ENCODE results near the gene CCNI. TPM values are rescaled to one million over a fixed set of nuclear protein-coding genes. Genes with fewer than 3 reads are reported as not detected.
"Not testable (repeated sequence)": the region's sequence is repeated elsewhere in the genome, so short reads cannot be mapped to it uniquely, and the experiment has no call there.

The CCNI gene
- total RNA-seq, 1 donor from 2014 or later, result 206 TPM

- no peak for DNase-seq (ENCODE audit: extremely low spot score in 2 of 2)
- no peaks in the 10 kb centered on the region for H3K9me3 ChIP-seq
- intact Hi-C loops (cut with DNase I), result no loop called here
- no peaks in the 10 kb centered on the region for H3K27me3 ChIP-seq
- TF ChIP-seq, protein P1, sequence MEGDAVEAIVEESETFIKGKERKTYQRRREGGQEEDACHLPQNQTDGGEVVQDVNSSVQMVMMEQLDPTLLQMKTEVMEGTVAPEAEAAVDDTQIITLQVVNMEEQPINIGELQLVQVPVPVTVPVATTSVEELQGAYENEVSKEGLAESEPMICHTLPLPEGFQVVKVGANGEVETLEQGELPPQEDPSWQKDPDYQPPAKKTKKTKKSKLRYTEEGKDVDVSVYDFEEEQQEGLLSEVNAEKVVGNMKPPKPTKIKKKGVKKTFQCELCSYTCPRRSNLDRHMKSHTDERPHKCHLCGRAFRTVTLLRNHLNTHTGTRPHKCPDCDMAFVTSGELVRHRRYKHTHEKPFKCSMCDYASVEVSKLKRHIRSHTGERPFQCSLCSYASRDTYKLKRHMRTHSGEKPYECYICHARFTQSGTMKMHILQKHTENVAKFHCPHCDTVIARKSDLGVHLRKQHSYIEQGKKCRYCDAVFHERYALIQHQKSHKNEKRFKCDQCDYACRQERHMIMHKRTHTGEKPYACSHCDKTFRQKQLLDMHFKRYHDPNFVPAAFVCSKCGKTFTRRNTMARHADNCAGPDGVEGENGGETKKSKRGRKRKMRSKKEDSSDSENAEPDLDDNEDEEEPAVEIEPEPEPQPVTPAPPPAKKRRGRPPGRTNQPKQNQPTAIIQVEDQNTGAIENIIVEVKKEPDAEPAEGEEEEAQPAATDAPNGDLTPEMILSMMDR (IDR thresholded peaks at IDR 0.05), result no peak
- TF ChIP-seq POLR2A (IDR thresholded peaks at IDR 0.05) (no peak), POLR2AphosphoS5 (IDR thresholded peaks at IDR 0.05; ENCODE audit: insufficient read depth in 1 of 2, low read depth in 1 of 2) (no peak)
- no peaks in the 10 kb centered on the region for H3K4me1 ChIP-seq
- no peak overlapping the region for H3K27ac ChIP-seq
- H3K4me3 ChIP-seq, result no peak overlapping the region
- no peaks in the 10 kb centered on the region for H3K36me3 ChIP-seq
Observed at GRCh38 chr4:77084019-77084639, 8.3 kb upstream of the CCNI start.

GRCh38 chr4:77082886-77083608 lies 7.3 kb upstream of the CCNI start:
- no peaks in the 10 kb centered on the region for H3K9me3 ChIP-seq
- intact Hi-C loops (cut with DNase I), result no loop called here
- no peaks in the 10 kb centered on the region for H3K27me3 ChIP-seq
- H3K27ac ChIP-seq, result no peak overlapping the region
- H3K4me3 ChIP-seq, result no peak overlapping the region
- DNase-seq (ENCODE audit: extremely low spot score in 2 of 2), result no peak
- no peaks in the 10 kb centered on the region for H3K36me3 ChIP-seq
- no peaks in the 10 kb centered on the region for H3K4me1 ChIP-seq
- no peak for TF ChIP-seq POLR2A (IDR thresholded peaks at IDR 0.05)
- TF ChIP-seq, protein P1 (IDR thresholded peaks at IDR 0.05), result no peak
- no peak for TF ChIP-seq POLR2AphosphoS5 (IDR thresholded peaks at IDR 0.05; ENCODE audit: insufficient read depth in 1 of 2, low read depth in 1 of 2)

DNA sequence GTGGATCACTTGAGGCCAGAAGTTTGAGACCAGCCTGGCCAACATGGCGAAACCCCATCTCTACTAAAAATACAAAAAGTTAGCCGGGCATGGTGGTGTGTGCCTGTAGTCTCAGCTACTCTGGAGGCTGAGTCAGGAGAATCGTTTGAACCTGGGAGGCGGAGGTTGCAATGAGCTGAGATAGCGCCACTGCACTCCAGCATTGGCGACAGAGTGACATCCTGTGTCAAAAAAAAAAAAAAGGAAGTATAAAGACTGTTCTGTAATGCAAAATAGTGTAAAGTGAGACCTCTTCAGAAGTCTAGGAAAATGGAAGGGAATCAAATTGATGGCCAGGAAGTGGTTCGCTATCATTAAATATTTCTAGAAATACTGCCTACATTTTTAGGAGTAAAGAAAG lies 5.0 kb upstream of the CCNI start:
- intact Hi-C loops (cut with DNase I); H3K4me3 ChIP-seq; H3K36me3 ChIP-seq; H3K27ac ChIP-seq; H3K27me3 ChIP-seq; DNase-seq (ENCODE audit: extremely low spot score in 2 of 2); H3K9me3 ChIP-seq: not testable (repeated sequence)
- H3K4me1 ChIP-seq, result peaks cover 13% of the 10 kb centered on the region

- no peak for DNase-seq (ENCODE audit: extremely low spot score in 2 of 2)
- peaks cover 18% of the 10 kb centered on the region for H3K4me1 ChIP-seq
- H3K4me3 ChIP-seq, result no peak overlapping the region
- H3K27me3 ChIP-seq, result no peaks in the 10 kb centered on the region
- H3K9me3 ChIP-seq, result no peaks in the 10 kb centered on the region
- no peaks in the 10 kb centered on the region for H3K36me3 ChIP-seq
- no peak overlapping the region for H3K27ac ChIP-seq
- intact Hi-C loops (cut with DNase I), result no loop called here
- TF ChIP-seq POLR2AphosphoS5 (IDR thresholded peaks at IDR 0.05; ENCODE audit: insufficient read depth in 1 of 2, low read depth in 1 of 2) (no peak), POLR2A (IDR thresholded peaks at IDR 0.05) (no peak)
- TF ChIP-seq, protein P1 (IDR thresholded peaks at IDR 0.05), result no peak
Observed at GRCh38 chr4:77079281-77079680, 3.5 kb upstream of the CCNI start.

GRCh38 chr4:77078401-77078800 lies 2.6 kb upstream of the CCNI start:
- intact Hi-C loops (cut with DNase I), result no loop called here
- Histone ChIP-seq H3K27ac (no peak overlapping the region), H3K36me3 (no peaks in the 10 kb centered on the region), H3K4me1 (peaks cover 25% of the 10 kb centered on the region), H3K4me3 (no peak overlapping the region), H3K27me3 (no peaks in the 10 kb centered on the region), H3K9me3 (no peaks in the 10 kb centered on the region)
- no peak for DNase-seq (ENCODE audit: extremely low spot score in 2 of 2)
- no peak for TF ChIP-seq POLR2AphosphoS5 (IDR thresholded peaks at IDR 0.05; ENCODE audit: insufficient read depth in 1 of 2, low read depth in 1 of 2)
